ENCODE data around the gene BTBD9. TPM values are rescaled to one million over a fixed set of nuclear protein-coding genes. Genes with fewer than 3 reads are reported as not detected.

BTBD9 gene
- total RNA-seq, 1 experiment from 2014 or later = 8.9 TPM

DNA sequence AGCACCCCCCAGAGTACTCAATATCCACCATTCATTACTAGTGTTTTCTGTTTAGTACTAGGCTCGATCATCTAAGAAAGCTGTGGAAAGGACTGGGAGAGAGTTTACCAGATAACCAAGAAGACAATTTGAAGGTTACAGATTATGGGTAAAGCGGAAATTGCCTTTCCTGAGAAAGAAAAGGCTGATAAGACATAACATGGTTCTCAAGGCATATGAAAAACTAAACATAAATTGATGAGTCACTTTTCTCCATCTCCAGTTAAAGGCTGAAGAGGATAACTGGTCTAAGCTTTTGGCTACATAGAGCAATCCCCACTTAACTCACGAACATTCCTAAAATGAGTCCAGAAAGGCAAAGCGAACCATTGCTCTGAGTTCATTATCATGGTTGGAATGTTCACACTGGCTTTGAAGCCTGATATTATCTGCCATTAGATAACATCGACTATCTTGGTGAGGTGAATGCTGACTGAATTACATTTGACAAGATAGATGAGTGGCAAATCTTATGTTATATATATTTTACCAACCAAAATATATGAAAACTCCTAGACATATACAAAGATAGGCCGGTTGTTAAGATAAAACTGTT, 65.8 kb downstream of the BTBD9 start:
- no peak overlapping the region for H3K4ac ChIP-seq (ENCODE audit: low read depth, low read length)
- H3K14ac ChIP-seq (ENCODE audit: insufficient read depth, low read length) = no peak overlapping the region
- H3K56ac ChIP-seq (ENCODE audit: insufficient read length, low read depth, low read length) = no peak overlapping the region
- WGBS (ENCODE audit: extremely low coverage, insufficient read length, low lambda C conversion rate) = no CpG with 5 or more reads among the region's 6 CpGs
- H2AK5ac ChIP-seq (ENCODE audit: insufficient read length, low read length) = no peak overlapping the region
- H2BK12ac ChIP-seq (ENCODE audit: insufficient read length, low read depth, low read length) = no peak overlapping the region
- H3K79me1 ChIP-seq (ENCODE audit: insufficient read depth, low read depth, low read length, poor library complexity, severe bottlenecking) = no peaks in the 10 kb centered on the region
- TF ChIP-seq, protein P1, sequence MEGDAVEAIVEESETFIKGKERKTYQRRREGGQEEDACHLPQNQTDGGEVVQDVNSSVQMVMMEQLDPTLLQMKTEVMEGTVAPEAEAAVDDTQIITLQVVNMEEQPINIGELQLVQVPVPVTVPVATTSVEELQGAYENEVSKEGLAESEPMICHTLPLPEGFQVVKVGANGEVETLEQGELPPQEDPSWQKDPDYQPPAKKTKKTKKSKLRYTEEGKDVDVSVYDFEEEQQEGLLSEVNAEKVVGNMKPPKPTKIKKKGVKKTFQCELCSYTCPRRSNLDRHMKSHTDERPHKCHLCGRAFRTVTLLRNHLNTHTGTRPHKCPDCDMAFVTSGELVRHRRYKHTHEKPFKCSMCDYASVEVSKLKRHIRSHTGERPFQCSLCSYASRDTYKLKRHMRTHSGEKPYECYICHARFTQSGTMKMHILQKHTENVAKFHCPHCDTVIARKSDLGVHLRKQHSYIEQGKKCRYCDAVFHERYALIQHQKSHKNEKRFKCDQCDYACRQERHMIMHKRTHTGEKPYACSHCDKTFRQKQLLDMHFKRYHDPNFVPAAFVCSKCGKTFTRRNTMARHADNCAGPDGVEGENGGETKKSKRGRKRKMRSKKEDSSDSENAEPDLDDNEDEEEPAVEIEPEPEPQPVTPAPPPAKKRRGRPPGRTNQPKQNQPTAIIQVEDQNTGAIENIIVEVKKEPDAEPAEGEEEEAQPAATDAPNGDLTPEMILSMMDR (conservative IDR thresholded peaks at IDR 0.05) = no peak
- no peak overlapping the region for H2BK20ac ChIP-seq (ENCODE audit: low read depth, low read length, poor library complexity, severe bottlenecking)
- H3K9me3 Mint-ChIP-seq = no peaks in the 10 kb centered on the region
- H3K9me3 ChIP-seq (ENCODE audit: control insufficient read depth, low read depth, low read length) = no peaks in the 10 kb centered on the region
- no peak overlapping the region for H3K23ac ChIP-seq (ENCODE audit: insufficient read length, low read depth, low read length)
- H3K79me2 ChIP-seq (ENCODE audit: insufficient read depth, low read length) = no peaks in the 10 kb centered on the region
- no peak overlapping the region for H2BK5ac ChIP-seq (ENCODE audit: insufficient read length, low read length)
- H3K4me3 Mint-ChIP-seq = no peak overlapping the region
- no peaks in the 10 kb centered on the region for H3K27me3 ChIP-seq (ENCODE audit: insufficient read depth, low read length)
- H3K4me1 ChIP-seq (ENCODE audit: insufficient read depth, low read length) = no peaks in the 10 kb centered on the region
- H3K36me3 Mint-ChIP-seq (ENCODE audit: insufficient read depth in 1 of 3, low read depth in 3 of 3) = 0 out of 7 replicates have a peak, but pooled peaks cover 0 to 2% (median 0%) of the 10 kb centered on the region in 3 experiments
- H3K4me2 ChIP-seq (ENCODE audit: insufficient read depth, insufficient read length, low read length) = no peak overlapping the region
- H3T11ph ChIP-seq (ENCODE audit: low read length) = no peak overlapping the region
- no peak overlapping the region for H2AFZ ChIP-seq (ENCODE audit: low read length)
- H3K9ac ChIP-seq (ENCODE audit: extremely low read depth, insufficient read length, low read length) = no peak overlapping the region
- no peaks in the 10 kb centered on the region for H3K23me2 ChIP-seq (ENCODE audit: insufficient read length, low read depth, low read length, poor library complexity, severe bottlenecking)
- H3K27ac Mint-ChIP-seq = no peak overlapping the region
- H2BK120ac ChIP-seq (ENCODE audit: low read depth, low read length, poor library complexity, severe bottlenecking) = no peak overlapping the region
- H3K18ac ChIP-seq (ENCODE audit: insufficient read length, low read depth, low read length) = no peak overlapping the region
- no peak overlapping the region for H3K27ac ChIP-seq (ENCODE audit: insufficient read length, low read depth, low read length)
- no peak overlapping the region for H4K5ac ChIP-seq (ENCODE audit: insufficient read length, low read depth, low read length)
- no peaks in the 10 kb centered on the region for H3K27me3 Mint-ChIP-seq (ENCODE audit: low read depth)
- no peak overlapping the region for H4K8ac ChIP-seq (replicated peaks; ENCODE audit: insufficient read length, low read depth, low read length)
- H2BK15ac ChIP-seq (ENCODE audit: low read depth, low read length) = no peak overlapping the region
- no peak for DNase-seq
- no peak overlapping the region for H4K91ac ChIP-seq (ENCODE audit: insufficient read length, low read depth, low read length)
- H4K20me1 ChIP-seq (ENCODE audit: control insufficient read depth, insufficient read depth, insufficient read length) = no peaks in the 10 kb centered on the region
- H3K4me1 Mint-ChIP-seq = peaks cover 11 to 18% of the 10 kb centered on the region in 2 experiments

Data from H9 (cell line).